ENCODE measurements around the gene FUCA2.

Gene FUCA2

GRCh38 chr6:143539734-143540133 is 28.2 kb upstream of the FUCA2 start:
- Histone ChIP-seq H3K9me3 (replicated peaks in 1 of 11) (no peaks in the 10 kb centered on the region), H3K36me3 (0 out of 22 replicates have a peak, but pooled peaks cover 0 to under 1% (median 0%) of the 10 kb centered on the region in 11 experiments), H3K4me2 (no peak overlapping the region), H3K4me3 (no peak overlapping the region), H3K4me1 (peaks cover 29 to 50% (median 38%) of the 10 kb centered on the region in 10 experiments), H3K27ac (no peak overlapping the region), H4K20me1 (peaks cover 0 to 42% (median 8%) of the 10 kb centered on the region in 11 experiments; a peak in 10 of 22 replicates), H3K9ac (no peak overlapping the region), H3K27me3 (no peaks in the 10 kb centered on the region)
- TF ChIP-seq Cebpa-rat (IDR thresholded peaks at IDR 0.05) = no peak

- H3K4me1 ChIP-seq = peaks cover 29 to 45% (median 37%) of the 10 kb centered on the region in 10 experiments
- H3K9me3 ChIP-seq (replicated peaks in 1 of 11) = no peaks in the 10 kb centered on the region
- TF ChIP-seq Cebpa-rat (IDR thresholded peaks at IDR 0.05) = no peak
- no peaks in the 10 kb centered on the region for H3K27me3 ChIP-seq
- H3K9ac ChIP-seq = no peak overlapping the region
- H3K36me3 ChIP-seq = no peaks in the 10 kb centered on the region
- H3K27ac ChIP-seq = no peak overlapping the region
- no peak overlapping the region for H3K4me3 ChIP-seq
- H3K4me2 ChIP-seq = peak overlapping the region in 6 of 11 experiments; percentile 61 to 95 (median 78); a peak in 5 of 22 replicates
- H4K20me1 ChIP-seq = peaks cover 0 to 42% (median 8%) of the 10 kb centered on the region in 11 experiments; a peak in 10 of 22 replicates
Measured at GRCh38 chr6:143539106-143539505, 27.6 kb upstream of the FUCA2 start.

- peaks cover 0 to 36% (median 8%) of the 10 kb centered on the region in 11 experiments; a peak in 10 of 22 replicates for H4K20me1 ChIP-seq
- H3K4me2 ChIP-seq = peak overlapping the region; percentile 61 to 95 (median 83)
- H3K9me3 ChIP-seq (replicated peaks in 1 of 11) = no peaks in the 10 kb centered on the region
- no peaks in the 10 kb centered on the region for H3K27me3 ChIP-seq
- H3K27ac ChIP-seq = no peak overlapping the region
- TF ChIP-seq Cebpa-rat (IDR thresholded peaks at IDR 0.05) = no peak
- no peaks in the 10 kb centered on the region for H3K36me3 ChIP-seq
- H3K4me3 ChIP-seq = peak overlapping the region in 2 of 10 experiments; percentile 80 to 87; a peak in 2 of 20 replicates
- H3K9ac ChIP-seq = 0 out of 22 replicates have a peak overlapping the region, but pooled peaks of 1 of the 11 experiments have one; percentile 86
- peaks cover 23 to 38% (median 30%) of the 10 kb centered on the region in 10 experiments for H3K4me1 ChIP-seq
Measured at GRCh38 chr6:143538374-143538773, 26.9 kb upstream of the FUCA2 start.

DNA sequence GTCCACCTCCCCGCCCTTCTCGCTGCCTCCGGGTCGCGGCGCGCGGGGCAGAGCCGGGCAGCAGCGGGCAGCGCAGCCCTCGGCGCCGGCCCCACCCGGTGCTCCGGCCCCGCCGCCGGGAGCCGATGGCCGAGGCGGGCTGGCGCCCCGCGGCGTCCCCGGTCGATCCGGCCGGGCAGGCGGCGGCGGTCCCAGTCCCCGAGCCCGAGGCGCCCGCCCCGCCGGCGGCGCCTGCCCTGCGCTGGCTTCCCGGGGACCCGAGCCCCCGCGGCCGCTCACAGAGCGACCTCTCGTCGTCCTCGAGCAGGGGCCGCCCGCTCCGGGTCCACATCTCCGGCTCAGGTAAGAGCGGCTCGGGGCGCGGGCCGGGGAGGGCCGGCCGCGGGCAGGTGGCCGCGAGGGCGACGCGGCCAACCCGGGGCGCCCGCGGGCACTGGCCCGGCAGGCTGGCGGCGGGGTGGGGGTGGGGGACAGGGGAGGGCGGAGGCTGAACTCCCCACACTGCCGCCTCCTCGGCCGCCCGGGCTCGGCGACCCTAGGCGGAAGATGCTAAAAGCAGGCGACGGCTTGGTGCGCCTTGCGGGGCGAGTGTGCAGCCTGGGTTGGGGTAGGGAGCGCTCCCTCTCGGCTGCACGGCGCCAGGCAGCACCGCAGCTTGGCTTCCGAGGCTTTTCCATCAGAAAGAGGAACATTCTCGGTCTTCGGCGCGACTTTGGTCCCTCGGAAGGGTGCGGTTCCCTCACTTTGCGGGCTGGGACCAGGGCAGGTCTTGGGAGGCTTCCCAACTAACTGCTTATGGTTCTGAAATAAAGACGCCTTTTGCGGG is 25.6 kb upstream of the FUCA2 start:
- peaks cover 0 to 23% (median 2%) of the 10 kb centered on the region in 11 experiments; a peak in 7 of 22 replicates for H4K20me1 ChIP-seq
- TF ChIP-seq Cebpa-rat (IDR thresholded peaks at IDR 0.05) = no peak
- peak overlapping the region; percentile 70 to 90 (median 79) for H3K27ac ChIP-seq
- H3K9ac ChIP-seq = peak overlapping the region; percentile 73 to 90 (median 86)
- H3K4me3 ChIP-seq = peak overlapping the region; percentile 70 to 87 (median 83)
- H3K9me3 ChIP-seq (replicated peaks in 1 of 11) = no peaks in the 10 kb centered on the region
- no peaks in the 10 kb centered on the region for H3K27me3 ChIP-seq
- H3K4me2 ChIP-seq = peak overlapping the region; percentile 75 to 96 (median 92)
- H3K36me3 ChIP-seq = no peaks in the 10 kb centered on the region
- peaks cover 16 to 28% (median 22%) of the 10 kb centered on the region in 10 experiments for H3K4me1 ChIP-seq

DNA sequence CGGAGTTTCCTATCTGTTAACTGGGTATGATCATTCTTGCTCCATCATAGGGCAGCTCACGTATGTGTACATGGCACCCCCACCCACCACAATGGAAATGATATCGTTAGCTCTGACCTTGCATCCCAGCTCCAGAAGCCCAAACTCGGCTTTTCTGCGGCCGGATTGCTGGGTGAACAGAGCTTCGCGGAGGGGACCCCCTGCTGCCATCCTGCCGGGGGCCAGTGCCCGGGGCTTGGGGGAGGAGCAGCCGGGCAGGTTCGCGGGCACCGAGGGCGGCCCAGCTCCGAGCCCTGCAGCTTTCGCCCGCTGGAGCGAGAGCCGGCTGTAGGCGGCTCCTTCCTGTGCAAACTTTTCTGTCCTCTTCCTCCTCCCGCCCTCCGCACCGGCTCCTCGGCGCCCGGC is 24.9 kb upstream of the FUCA2 start:
- Histone ChIP-seq H3K27me3 (no peaks in the 10 kb centered on the region), H3K27ac (peak overlapping the region; percentile 70 to 90 (median 79))

DNA sequence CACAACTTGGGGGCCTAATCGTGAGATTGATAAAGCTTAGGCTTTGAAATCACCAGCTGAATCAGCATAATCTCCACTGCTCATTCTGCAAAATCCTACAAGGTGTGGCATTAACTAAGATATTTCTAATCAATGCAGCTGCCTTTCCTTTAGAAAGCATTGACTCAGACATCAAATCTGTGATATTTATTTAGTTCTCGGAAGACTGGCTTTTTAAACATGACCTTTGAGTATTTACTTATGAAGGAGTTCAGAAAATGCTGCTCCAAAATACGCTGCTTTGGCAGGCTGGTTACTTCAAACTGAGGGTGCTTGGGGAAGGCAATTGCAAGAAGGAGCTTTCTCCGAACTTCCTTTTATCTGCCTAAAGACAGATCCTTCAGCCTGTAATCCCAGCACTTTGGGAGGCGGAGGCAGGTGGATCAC is 23.7 kb upstream of the FUCA2 start:
- H4K20me1 ChIP-seq = peaks cover 0 to 13% (median 0%) of the 10 kb centered on the region in 11 experiments; a peak in 3 of 22 replicates
- H3K9me3 ChIP-seq (replicated peaks in 1 of 11) = no peaks in the 10 kb centered on the region
- no peak for TF ChIP-seq Cebpa-rat (IDR thresholded peaks at IDR 0.05)
- H3K4me2 ChIP-seq = no peak overlapping the region
- H3K27ac ChIP-seq = no peak overlapping the region
- H3K36me3 ChIP-seq = no peaks in the 10 kb centered on the region
- no peaks in the 10 kb centered on the region for H3K27me3 ChIP-seq
- H3K9ac ChIP-seq = no peak overlapping the region
- peaks cover 16 to 28% (median 22%) of the 10 kb centered on the region in 10 experiments for H3K4me1 ChIP-seq
- no peak overlapping the region for H3K4me3 ChIP-seq

More for the DNA sequence above, 24.9 kb upstream of the FUCA2 start:
- Histone ChIP-seq H3K9me3 (replicated peaks in 1 of 11) (no peaks in the 10 kb centered on the region), H4K20me1 (peaks cover 0 to 17% (median 0%) of the 10 kb centered on the region in 11 experiments; a peak in 4 of 22 replicates), H3K4me2 (peak overlapping the region; percentile 75 to 96 (median 92)), H3K36me3 (no peaks in the 10 kb centered on the region), H3K4me1 (peaks cover 16 to 28% (median 22%) of the 10 kb centered on the region in 10 experiments), H3K4me3 (peak overlapping the region; percentile 70 to 87 (median 83)), H3K9ac (peak overlapping the region; percentile 73 to 90 (median 86))
- no peak for TF ChIP-seq Cebpa-rat (IDR thresholded peaks at IDR 0.05)

DNA sequence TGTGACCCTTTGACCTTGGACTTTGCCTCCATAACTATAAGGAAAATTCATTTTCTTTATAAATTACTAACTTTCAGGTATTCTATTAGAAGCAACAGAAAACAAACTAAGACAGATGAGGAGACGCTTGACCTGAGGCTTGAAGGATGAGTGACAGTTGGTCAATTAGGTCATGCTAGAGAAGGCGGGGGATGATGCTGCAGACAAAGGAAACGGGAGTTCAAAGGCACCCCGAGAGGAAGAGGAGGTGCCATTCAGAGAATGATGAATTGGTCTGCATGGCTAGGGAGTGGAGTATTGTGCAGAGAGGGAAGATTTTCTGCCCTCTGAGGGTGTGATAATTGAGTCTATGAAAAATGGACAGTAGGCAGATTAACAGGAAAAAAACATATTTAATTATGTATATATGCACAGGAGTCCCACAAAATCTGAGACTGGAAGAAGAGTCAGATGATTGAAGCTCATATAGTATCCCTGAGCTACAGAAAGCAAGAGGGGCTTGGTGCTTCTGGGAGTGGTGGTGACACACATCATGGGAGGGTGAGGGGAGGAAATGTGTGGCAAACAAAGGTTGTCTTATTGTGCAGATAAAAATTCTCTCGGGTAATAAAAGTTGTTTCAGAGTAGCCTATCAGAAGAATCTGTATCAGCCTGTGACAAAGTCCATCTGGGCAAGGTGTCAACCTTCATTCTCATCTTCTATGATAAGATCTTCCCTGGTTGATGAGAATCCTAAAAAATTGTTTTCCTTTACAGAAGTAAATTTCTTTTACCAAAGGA is 20.4 kb upstream of the FUCA2 start:
- no peaks in the 10 kb centered on the region for H3K27me3 ChIP-seq
- H4K20me1 ChIP-seq = no peaks in the 10 kb centered on the region
- no peak overlapping the region for H3K27ac ChIP-seq
- peaks cover 11 to 24% (median 20%) of the 10 kb centered on the region in 10 experiments for H3K4me1 ChIP-seq
- H3K4me3 ChIP-seq = no peak overlapping the region
- H3K9me3 ChIP-seq (replicated peaks in 1 of 11) = no peaks in the 10 kb centered on the region
- H3K36me3 ChIP-seq = no peaks in the 10 kb centered on the region
- TF ChIP-seq Cebpa-rat (IDR thresholded peaks at IDR 0.05) = no peak
- no peak overlapping the region for H3K9ac ChIP-seq
- no peak overlapping the region for H3K4me2 ChIP-seq

DNA sequence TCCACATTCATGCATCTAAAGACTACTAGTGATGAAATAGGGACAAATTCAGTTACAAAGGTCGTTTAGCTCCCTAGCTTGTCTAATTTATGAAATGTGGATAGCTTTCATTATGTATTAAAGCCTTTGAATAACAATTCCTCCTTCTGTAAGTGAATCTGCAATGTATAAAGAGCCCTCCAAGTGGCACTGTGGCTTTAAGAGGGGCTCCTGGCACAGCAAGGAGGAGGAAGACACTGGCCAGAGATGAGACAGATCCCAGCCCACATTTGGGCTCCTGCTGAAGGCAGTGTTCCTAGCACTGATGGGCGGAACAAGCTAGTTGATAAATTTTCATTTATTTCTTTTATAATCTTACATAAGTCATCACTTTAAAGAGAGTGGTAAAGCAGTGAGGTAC is 17.6 kb upstream of the FUCA2 start:
- peaks cover 6 to 36% (median 29%) of the 10 kb centered on the region in 10 experiments; a peak in 19 of 20 replicates for H3K4me1 ChIP-seq

More for the DNA sequence above, 17.6 kb upstream of the FUCA2 start:
- no peaks in the 10 kb centered on the region for H3K36me3 ChIP-seq
- H3K4me2 ChIP-seq = peak overlapping the region in 4 of 11 experiments; percentile 17 to 30 (median 20); a peak in 3 of 22 replicates
- H3K9ac ChIP-seq = no peak overlapping the region
- no peaks in the 10 kb centered on the region for H4K20me1 ChIP-seq
- TF ChIP-seq Cebpa-rat (IDR thresholded peaks at IDR 0.05) = no peak
- H3K27me3 ChIP-seq = no peaks in the 10 kb centered on the region
- no peak overlapping the region for H3K4me3 ChIP-seq
- H3K9me3 ChIP-seq (replicated peaks in 1 of 11) = peaks cover 0 to 7% (median 0%) of the 10 kb centered on the region in 11 experiments; a peak in 10 of 22 replicates
- H3K27ac ChIP-seq = 0 out of 22 replicates have a peak overlapping the region, but pooled peaks of 1 of the 11 experiments have one; percentile 20
